ENCODE data around the gene CEP170B.
"Not testable (repeated sequence)": the region's sequence is repeated elsewhere in the genome, so short reads cannot be mapped to it uniquely, and the experiment has no call there.

The CEP170B gene

GRCh38 chr14:104880584-104881210 is 15.6 kb downstream of the CEP170B start:
- no peak for DNase-seq (ENCODE audit: low read depth)
- no peak for TF ChIP-seq CTCF (conservative IDR thresholded peaks at IDR 0.05; ENCODE audit: control insufficient read depth, insufficient read depth, low read depth, low read length)

GRCh38 chr14:104881369-104881979 is 16.4 kb downstream of the CEP170B start:
- DNase-seq (ENCODE audit: low read depth), result no peak
- H3K4me3 ChIP-seq (ENCODE audit: control insufficient read depth, low read depth, low read length), result no peak overlapping the region
- TF ChIP-seq CTCF (conservative IDR thresholded peaks at IDR 0.05; ENCODE audit: control insufficient read depth, insufficient read depth, low read depth, low read length), result no peak

More at GRCh38 chr14:104880584-104881210, 15.6 kb downstream of the CEP170B start:
- no peak overlapping the region for H3K4me3 ChIP-seq (ENCODE audit: control insufficient read depth, low read depth, low read length)

GRCh38 chr14:104882325-104882973 is 17.4 kb downstream of the CEP170B start:
- TF ChIP-seq CTCF (conservative IDR thresholded peaks at IDR 0.05; ENCODE audit: control insufficient read depth, insufficient read depth, low read depth, low read length), result no peak
- no peak overlapping the region for H3K4me3 ChIP-seq (ENCODE audit: control insufficient read depth, low read depth, low read length)
- no peak for DNase-seq (ENCODE audit: low read depth)

GRCh38 chr14:104882991-104883660 is 18.1 kb downstream of the CEP170B start:
- DNase-seq (ENCODE audit: low read depth), result no peak
- no peak for TF ChIP-seq CTCF (conservative IDR thresholded peaks at IDR 0.05; ENCODE audit: control insufficient read depth, insufficient read depth, low read depth, low read length)
- H3K4me3 ChIP-seq (ENCODE audit: control insufficient read depth, low read depth, low read length), result no peak overlapping the region

GRCh38 chr14:104883681-104884361 is 18.8 kb downstream of the CEP170B start:
- no peak overlapping the region for H3K4me3 ChIP-seq (ENCODE audit: control insufficient read depth, low read depth, low read length)
- no peak for DNase-seq (ENCODE audit: low read depth)
- no peak for TF ChIP-seq CTCF (conservative IDR thresholded peaks at IDR 0.05; ENCODE audit: control insufficient read depth, insufficient read depth, low read depth, low read length)

- not testable (repeated sequence) for H3K4me3 ChIP-seq (ENCODE audit: control insufficient read depth, low read depth, low read length); DNase-seq (ENCODE audit: low read depth)
Observed at GRCh38 chr14:104884381-104884780, 19.3 kb downstream of the CEP170B start.

All from fibroblast of mammary gland (primary cell).